Mesenchymal stem cell (in vitro differentiated cells and primary cell): Measurements from ENCODE around the gene NOTCH2.

Experiments
- DNase-seq: peaks from one replicate; pipeline ENCODE4 v3.0.0-alpha.2; 2013
- H2AFZ ChIP-seq: one replicate; pipeline ENCODE4 v1.6.1; 2013; ENCODE audit warnings: low read depth, mild to moderate bottlenecking, control low read depth, inconsistent platforms, low read length, moderate library complexity
- H2AK5ac ChIP-seq: 2 replicates; pipeline ENCODE4 v1.6.1; 2013; ENCODE audit warnings: low read length, moderate library complexity, mild to moderate bottlenecking, inconsistent platforms; ENCODE audit not compliant: severe bottlenecking
- H2BK120ac ChIP-seq: one replicate; pipeline ENCODE4 v1.6.1; 2013; ENCODE audit warnings: low read depth, mild to moderate bottlenecking, inconsistent platforms, low read length, moderate library complexity
- H2BK12ac ChIP-seq, 2 experiments: one replicate each; pipeline ENCODE4 v1.6.1; 2013; ENCODE audit warnings: inconsistent platforms in 2 of 2, low read length in 2 of 2, mild to moderate bottlenecking in 2 of 2, moderate library complexity in 2 of 2, control low read depth in 1 of 2
- H2BK15ac ChIP-seq: one replicate; pipeline ENCODE4 v1.6.1; 2013; ENCODE audit warnings: mild to moderate bottlenecking, low read depth, inconsistent platforms; ENCODE audit not compliant: poor library complexity, severe bottlenecking
- H2BK5ac ChIP-seq: 2 replicates; pipeline ENCODE4 v1.6.1; 2013; ENCODE audit warnings: low read depth, mild to moderate bottlenecking, low read length, control low read depth, inconsistent platforms; ENCODE audit not compliant: poor library complexity, severe bottlenecking
- H3K14ac ChIP-seq, 2 experiments: one replicate each; pipeline ENCODE4 v1.6.1; 2013; ENCODE audit warnings: inconsistent platforms in 2 of 2, low read length in 2 of 2, control low read depth in 1 of 2, mild to moderate bottlenecking in 1 of 2, moderate library complexity in 1 of 2
- H3K18ac ChIP-seq, 2 experiments: one replicate each; pipeline ENCODE4 v1.6.1; 2013; ENCODE audit warnings: inconsistent platforms in 2 of 2, low read length in 2 of 2, control low read depth in 1 of 2, low read depth in 1 of 2, mild to moderate bottlenecking in 1 of 2
- H3K23ac ChIP-seq, 2 experiments: one replicate each; pipeline ENCODE4 v1.6.1; 2013; ENCODE audit warnings: inconsistent platforms in 2 of 2, low read length in 2 of 2, mild to moderate bottlenecking in 2 of 2, moderate library complexity in 2 of 2, control low read depth in 1 of 2
- H3K27ac ChIP-seq: 2 replicates; pipeline ENCODE4 v1.5.1; 2013; ENCODE audit warnings: mild to moderate bottlenecking, moderate library complexity, low read length, control low read depth, inconsistent platforms; ENCODE audit not compliant: poor library complexity, severe bottlenecking
- H3K27me3 ChIP-seq, 2 experiments: 2 replicates each; pipeline versions ENCODE4 v1.6.1 to v1.7.0; 2013; ENCODE audit warnings: low read length in 2 of 2, mild to moderate bottlenecking in 2 of 2, moderate library complexity in 2 of 2, control low read depth in 1 of 2, inconsistent platforms in 1 of 2; ENCODE audit not compliant: control insufficient read depth in 1 of 2, insufficient read depth in 1 of 2
- H3K36me3 ChIP-seq, 2 experiments: 2 replicates each; pipeline versions ENCODE4 v1.6.1 to v1.7.0; 2013; ENCODE audit warnings: low read length in 2 of 2, control low read depth in 1 of 2, inconsistent platforms in 1 of 2, low read depth in 1 of 2, mild to moderate bottlenecking in 1 of 2; ENCODE audit not compliant: insufficient read depth in 2 of 2, control insufficient read depth in 1 of 2
- H3K4ac ChIP-seq, 2 experiments: one replicate each; pipeline ENCODE4 v1.6.1; 2013; ENCODE audit warnings: inconsistent platforms in 2 of 2, low read length in 2 of 2, mild to moderate bottlenecking in 2 of 2, moderate library complexity in 2 of 2, control low read depth in 1 of 2, low read depth in 1 of 2
- H3K4me1 ChIP-seq: 2 replicates; pipeline ENCODE4 v1.6.1; 2013; ENCODE audit warnings: low read depth, low read length, control low read depth; ENCODE audit not compliant: control insufficient read depth, insufficient read depth
- H3K4me2 ChIP-seq: 2 replicates; pipeline ENCODE4 v1.6.1; 2013; ENCODE audit warnings: low read length, mild to moderate bottlenecking, inconsistent platforms; ENCODE audit not compliant: poor library complexity, severe bottlenecking
- H3K4me3 ChIP-seq, 2 experiments: 2 replicates each; pipeline versions ENCODE4 v1.5.1 to v1.7.0; 2013; ENCODE audit warnings: low read length in 2 of 2, mild to moderate bottlenecking in 2 of 2, control low read depth in 1 of 2, low read depth in 1 of 2; ENCODE audit not compliant: insufficient read depth in 1 of 2
- H3K79me1 ChIP-seq: replicated peaks from 2 replicates; pipeline ENCODE4 v1.6.1; 2013; ENCODE audit warnings: mild to moderate bottlenecking, control low read depth, low read length, inconsistent platforms; ENCODE audit not compliant: poor library complexity, severe bottlenecking
- H3K9ac ChIP-seq: 2 replicates; pipeline ENCODE4 v1.7.0; 2013; ENCODE audit warnings: mild to moderate bottlenecking, low read length, moderate library complexity
- H3K9me3 ChIP-seq: 2 replicates; pipeline ENCODE4 v1.7.0; 2013; ENCODE audit warnings: mild to moderate bottlenecking, low read length; ENCODE audit not compliant: control insufficient read depth
- H4K8ac ChIP-seq: one replicate; pipeline ENCODE4 v1.6.1; 2013; ENCODE audit warnings: inconsistent platforms, mild to moderate bottlenecking, low read length, moderate library complexity
- H4K91ac ChIP-seq: one replicate; pipeline ENCODE4 v1.6.1; 2013; ENCODE audit warnings: mild to moderate bottlenecking, low read length, inconsistent platforms
- WGBS: methylation state at CpG from one replicate; pipeline ENCODE4 v1.1.7; 2013; ENCODE audit warnings: mixed read lengths; 5-methylcytosine and 5-hydroxymethylcytosine counted together

Gene NOTCH2

DNA sequence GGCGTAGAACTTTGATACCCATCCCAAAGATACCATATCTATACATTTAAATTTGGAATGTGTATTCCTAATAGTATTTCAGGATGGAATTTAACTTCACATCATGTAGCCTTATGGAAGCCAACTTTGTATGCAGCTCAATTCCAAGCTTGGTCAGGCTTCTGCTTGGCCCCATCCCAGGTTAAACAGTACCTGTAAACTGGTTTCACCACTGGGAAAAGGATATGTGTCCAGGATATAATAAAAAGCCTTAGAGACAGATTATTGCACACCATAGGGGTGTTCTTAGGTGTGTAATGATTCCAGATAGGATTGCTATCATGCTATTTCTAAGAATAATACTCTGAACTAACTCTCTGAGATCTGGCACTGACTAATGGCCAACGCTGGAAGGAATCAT, 201.3 kb downstream of the NOTCH2 start:
- no peak overlapping the region for H3K4me3 ChIP-seq
- H3K4me1 ChIP-seq: peaks cover 9% of the 10 kb centered on the region
- H2AK5ac ChIP-seq: no peak overlapping the region
- no peak overlapping the region for H3K18ac ChIP-seq
- no peak overlapping the region for H4K8ac ChIP-seq
- no peak overlapping the region for H3K23ac ChIP-seq
- H2AFZ ChIP-seq: no peak overlapping the region
- no peak overlapping the region for H2BK120ac ChIP-seq
- no peak overlapping the region for H3K14ac ChIP-seq
- no peaks in the 10 kb centered on the region for H3K27me3 ChIP-seq
- H2BK5ac ChIP-seq: no peak overlapping the region
- H2BK12ac ChIP-seq: no peak overlapping the region
- H2BK15ac ChIP-seq: no peak overlapping the region
- H3K27ac ChIP-seq: no peak overlapping the region
- H3K4ac ChIP-seq: no peak overlapping the region
- 94% methylated on average over 1 of the region's 2 CpGs for WGBS
- no peak for DNase-seq
- H3K36me3 ChIP-seq: no peaks in the 10 kb centered on the region
- no peak overlapping the region for H3K4me2 ChIP-seq
- no peaks in the 10 kb centered on the region for H3K9me3 ChIP-seq
- no peaks in the 10 kb centered on the region for H3K79me1 ChIP-seq
- no peak overlapping the region for H3K9ac ChIP-seq
- no peak overlapping the region for H4K91ac ChIP-seq

DNA sequence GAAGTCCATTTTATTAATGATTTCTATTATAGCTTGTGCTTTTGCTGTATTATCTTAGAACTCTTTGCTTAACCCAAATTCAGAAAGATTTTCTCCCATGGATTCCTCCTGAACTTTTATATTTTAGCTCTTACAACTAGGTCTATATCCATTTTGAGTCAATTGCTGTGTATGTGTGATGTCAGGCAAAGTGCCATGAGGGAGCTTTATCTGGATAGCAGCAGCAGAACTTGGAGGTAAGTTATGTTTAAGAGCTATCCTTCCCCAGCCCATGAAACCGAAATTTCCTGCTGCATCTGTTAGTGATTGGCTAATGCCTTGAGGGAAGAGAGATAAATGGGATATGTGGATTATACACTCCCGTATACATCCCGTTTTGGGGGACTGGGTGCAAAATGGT, 203.0 kb downstream of the NOTCH2 start:
- Histone ChIP-seq H3K4me3 (no peak overlapping the region), H4K91ac (no peak overlapping the region), H3K18ac (peak overlapping the region in 1 of 2 experiments; percentile 24), H3K4me2 (no peak overlapping the region), H2BK12ac (no peak overlapping the region), H3K9me3 (no peaks in the 10 kb centered on the region), H3K27me3 (no peaks in the 10 kb centered on the region), H2AK5ac (no peak overlapping the region), H3K14ac (no peak overlapping the region), H4K8ac (no peak overlapping the region), H3K27ac (no peak overlapping the region), H3K79me1 (no peaks in the 10 kb centered on the region), H3K4ac (no peak overlapping the region), H3K36me3 (no peaks in the 10 kb centered on the region), H3K23ac (no peak overlapping the region), H2BK15ac (no peak overlapping the region), H2BK5ac (no peak overlapping the region), H2BK120ac (no peak overlapping the region), H3K4me1 (peaks cover 4% of the 10 kb centered on the region), H2AFZ (no peak overlapping the region), H3K9ac (no peak overlapping the region)
- DNase-seq: no peak
- WGBS: 92% methylated on average over 3 of the region's 3 CpGs

DNA sequence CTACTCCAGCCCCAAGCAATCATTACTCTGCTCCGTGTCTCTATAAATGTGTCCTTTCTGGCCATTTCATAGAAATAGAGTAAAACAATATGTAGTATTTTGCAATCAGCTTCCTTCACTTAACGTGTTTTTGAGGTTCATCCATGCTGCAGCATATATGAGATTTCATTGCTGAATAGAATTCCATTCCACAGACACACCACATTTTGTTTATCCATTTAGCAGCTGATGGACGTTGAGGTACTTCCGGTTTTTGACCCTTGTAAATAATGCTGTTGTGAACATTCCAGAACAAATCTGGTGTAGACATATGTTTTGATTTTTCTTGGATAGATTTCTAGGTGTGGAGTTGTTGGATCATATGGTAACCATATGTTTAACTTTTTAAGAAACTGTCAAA, 203.8 kb downstream of the NOTCH2 start:
- Histone ChIP-seq H2BK12ac (no peak overlapping the region), H2BK5ac (no peak overlapping the region), H3K4me1 (no peaks in the 10 kb centered on the region), H3K4ac (no peak overlapping the region), H3K36me3 (no peaks in the 10 kb centered on the region), H3K27me3 (no peaks in the 10 kb centered on the region), H2BK120ac (no peak overlapping the region), H3K79me1 (no peaks in the 10 kb centered on the region), H3K23ac (no peak overlapping the region), H4K8ac (no peak overlapping the region), H3K27ac (no peak overlapping the region), H2AK5ac (no peak overlapping the region), H4K91ac (no peak overlapping the region), H3K9ac (no peak overlapping the region), H2AFZ (no peak overlapping the region), H3K14ac (no peak overlapping the region), H3K4me3 (no peak overlapping the region), H3K18ac (no peak overlapping the region), H2BK15ac (no peak overlapping the region), H3K9me3 (no peaks in the 10 kb centered on the region), H3K4me2 (no peak overlapping the region)
- DNase-seq: peak; percentile 31
- 16% methylated on average over 3 of the region's 4 CpGs for WGBS

DNA sequence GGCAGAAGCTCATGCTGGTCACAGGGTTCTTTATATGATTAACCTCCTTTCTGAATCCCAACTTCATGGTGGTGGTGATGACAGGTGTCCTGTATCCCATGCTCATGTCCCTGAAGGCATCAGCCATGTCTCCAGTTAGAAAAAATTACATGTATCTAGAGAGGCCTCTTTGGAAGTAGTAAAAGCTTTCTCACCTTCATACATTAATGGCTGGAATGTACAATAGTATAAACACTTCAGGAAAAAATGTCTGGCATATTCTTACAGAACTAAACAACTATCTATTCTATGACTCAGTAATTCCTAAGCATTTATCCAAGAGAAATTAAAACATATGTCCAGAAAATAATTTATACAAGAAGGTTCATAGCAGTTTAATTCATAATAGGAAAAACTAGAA, 207.2 kb downstream of the NOTCH2 start:
- Histone ChIP-seq H2AFZ (no peak overlapping the region), H3K23ac (no peak overlapping the region), H3K9ac (no peak overlapping the region), H3K9me3 (no peaks in the 10 kb centered on the region), H3K4ac (no peak overlapping the region), H3K4me1 (peaks cover 3% of the 10 kb centered on the region), H3K14ac (no peak overlapping the region), H3K4me2 (no peak overlapping the region), H2BK12ac (no peak overlapping the region), H3K18ac (no peak overlapping the region), H3K27ac (no peak overlapping the region), H2BK120ac (no peak overlapping the region), H4K8ac (no peak overlapping the region), H4K91ac (no peak overlapping the region), H3K4me3 (no peak overlapping the region), H2BK5ac (no peak overlapping the region), H3K79me1 (no peaks in the 10 kb centered on the region), H3K36me3 (no peaks in the 10 kb centered on the region), H2AK5ac (no peak overlapping the region), H3K27me3 (no peaks in the 10 kb centered on the region), H2BK15ac (no peak overlapping the region)
- DNase-seq: no peak
